ENCODE measurements around the gene EPHA5. TPM values are rescaled to one million over a fixed set of nuclear protein-coding genes. Genes with fewer than 3 reads are reported as not detected.

Gene EPHA5
- total and polyA plus RNA-seq, 9 of the 15 experiments (the other 6 are each of a cell fraction or from before 2014, with no cell fraction given) = 0.04 TPM; not detected in 8

DNA sequence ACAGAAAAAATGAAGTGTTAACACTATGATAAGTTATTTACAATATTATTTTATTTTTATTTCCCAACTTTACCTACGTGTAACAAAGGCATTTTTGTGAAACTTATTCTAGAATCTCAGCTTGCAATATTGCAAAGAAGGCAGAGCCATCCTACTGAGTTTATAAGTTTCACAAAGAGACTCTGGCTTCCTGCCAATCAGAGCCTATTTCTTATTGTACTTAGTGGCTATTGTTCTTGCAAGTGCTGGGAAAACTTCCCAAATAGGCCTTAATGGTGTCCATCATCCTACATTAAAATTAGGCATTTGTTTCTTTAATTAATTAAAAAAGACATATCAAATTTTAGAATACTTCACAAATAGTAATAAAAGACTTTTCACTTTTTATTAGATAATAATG, 233.2 kb downstream of the EPHA5 start:
- no peaks in the 10 kb centered on the region for H3K4me1 ChIP-seq (replicated peaks in 1 of 2; ENCODE audit: control insufficient read depth in 2 of 2, insufficient read depth in 2 of 2, low read length in 2 of 2)
- no peaks in the 10 kb centered on the region for H3K79me2 ChIP-seq (ENCODE audit: control insufficient read depth, insufficient read depth, low read length)
- DNase-seq (ENCODE audit: extremely low read depth in 1 of 4, low spot score in 3 of 4) (no peak), ATAC-seq (no peak), FAIRE-seq (no peak)
- no peaks in the 10 kb centered on the region for H3K27me3 ChIP-seq (ENCODE audit: control insufficient read depth in 2 of 2, insufficient read depth in 2 of 2, low read length in 2 of 2)
- ChIA-PET CTCF (ENCODE audit: low intra/inter-chr PET ratio) (no interaction called here), POLR2A (no interaction called here)
- no peaks in the 10 kb centered on the region for H3K36me3 ChIP-seq (ENCODE audit: control insufficient read depth, insufficient read depth, low read length)
- H3K9me3 ChIP-seq (replicated peaks; ENCODE audit: control insufficient read depth, insufficient read depth, low read depth, low read length) = no peaks in the 10 kb centered on the region
- no peak overlapping the region for H3K9ac ChIP-seq (ENCODE audit: insufficient read depth in 1 of 2, low read depth in 2 of 2, low read length in 2 of 2)
- intact Hi-C loops (cut with micrococcal nuclease) (no loop called here), in situ Hi-C loops (cut with MboI) (no loop called here)
- H3K27ac ChIP-seq (ENCODE audit: extremely low read depth, low read depth, low read length) = no peak overlapping the region
- 0% methylated on average over 1 of the region's 1 CpG for WGBS (ENCODE audit: insufficient coverage, low coverage, missing lambda C conversion rate)
- no peak overlapping the region for H3K4me3 ChIP-seq
- no peaks in the 10 kb centered on the region for H3K9me1 ChIP-seq (ENCODE audit: control insufficient read depth, insufficient read depth, low read length)
- H3K4me2 ChIP-seq (ENCODE audit: insufficient read depth, low read length) = no peak overlapping the region
- H4K20me1 ChIP-seq (replicated peaks; ENCODE audit: control insufficient read depth, insufficient read depth, low read length) = no peaks in the 10 kb centered on the region
- H2AFZ ChIP-seq (ENCODE audit: low read depth, low read length) = no peak overlapping the region
- no peak for TF ChIP-seq SIN3A (IDR thresholded peaks at IDR 0.05; ENCODE audit: borderline replicate concordance in 2 of 2, control insufficient read depth in 1 of 2, low read depth in 2 of 2, low read length in 2 of 2)
- no peak for TF ChIP-seq TCF7 (IDR thresholded peaks at IDR 0.05; ENCODE audit: borderline replicate concordance)
- no peak for TF ChIP-seq ZNF589 (CRISPR knock-in tag; IDR thresholded peaks at IDR 0.05; ENCODE audit: low read depth)
- TF ChIP-seq ZFP1 (CRISPR knock-in tag; IDR thresholded peaks at IDR 0.05) = no peak
- TF ChIP-seq, protein P1, sequence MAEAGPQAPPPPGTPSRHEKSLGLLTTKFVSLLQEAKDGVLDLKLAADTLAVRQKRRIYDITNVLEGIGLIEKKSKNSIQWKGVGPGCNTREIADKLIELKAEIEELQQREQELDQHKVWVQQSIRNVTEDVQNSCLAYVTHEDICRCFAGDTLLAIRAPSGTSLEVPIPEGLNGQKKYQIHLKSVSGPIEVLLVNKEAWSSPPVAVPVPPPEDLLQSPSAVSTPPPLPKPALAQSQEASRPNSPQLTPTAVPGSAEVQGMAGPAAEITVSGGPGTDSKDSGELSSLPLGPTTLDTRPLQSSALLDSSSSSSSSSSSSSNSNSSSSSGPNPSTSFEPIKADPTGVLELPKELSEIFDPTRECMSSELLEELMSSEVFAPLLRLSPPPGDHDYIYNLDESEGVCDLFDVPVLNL (CRISPR knock-in tag; IDR thresholded peaks at IDR 0.05; ENCODE audit: low read depth) = no peak
- no peak for TF ChIP-seq ZNF766 (CRISPR knock-in tag; conservative IDR thresholded peaks at IDR 0.05)
- no peak for TF ChIP-seq NR4A1 (CRISPR knock-in tag; IDR thresholded peaks at IDR 0.05)
- TF ChIP-seq NR4A1 (tag; IDR thresholded peaks at IDR 0.05) = no peak
- TF ChIP-seq ELF2 (CRISPR knock-in tag; IDR thresholded peaks at IDR 0.05) = no peak
- TF ChIP-seq, protein P2, sequence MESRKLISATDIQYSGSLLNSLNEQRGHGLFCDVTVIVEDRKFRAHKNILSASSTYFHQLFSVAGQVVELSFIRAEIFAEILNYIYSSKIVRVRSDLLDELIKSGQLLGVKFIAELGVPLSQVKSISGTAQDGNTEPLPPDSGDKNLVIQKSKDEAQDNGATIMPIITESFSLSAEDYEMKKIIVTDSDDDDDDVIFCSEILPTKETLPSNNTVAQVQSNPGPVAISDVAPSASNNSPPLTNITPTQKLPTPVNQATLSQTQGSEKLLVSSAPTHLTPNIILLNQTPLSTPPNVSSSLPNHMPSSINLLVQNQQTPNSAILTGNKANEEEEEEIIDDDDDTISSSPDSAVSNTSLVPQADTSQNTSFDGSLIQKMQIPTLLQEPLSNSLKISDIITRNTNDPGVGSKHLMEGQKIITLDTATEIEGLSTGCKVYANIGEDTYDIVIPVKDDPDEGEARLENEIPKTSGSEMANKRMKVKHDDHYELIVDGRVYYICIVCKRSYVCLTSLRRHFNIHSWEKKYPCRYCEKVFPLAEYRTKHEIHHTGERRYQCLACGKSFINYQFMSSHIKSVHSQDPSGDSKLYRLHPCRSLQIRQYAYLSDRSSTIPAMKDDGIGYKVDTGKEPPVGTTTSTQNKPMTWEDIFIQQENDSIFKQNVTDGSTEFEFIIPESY (CRISPR knock-in tag; IDR thresholded peaks at IDR 0.05) = no peak
- TF ChIP-seq, protein P3, sequence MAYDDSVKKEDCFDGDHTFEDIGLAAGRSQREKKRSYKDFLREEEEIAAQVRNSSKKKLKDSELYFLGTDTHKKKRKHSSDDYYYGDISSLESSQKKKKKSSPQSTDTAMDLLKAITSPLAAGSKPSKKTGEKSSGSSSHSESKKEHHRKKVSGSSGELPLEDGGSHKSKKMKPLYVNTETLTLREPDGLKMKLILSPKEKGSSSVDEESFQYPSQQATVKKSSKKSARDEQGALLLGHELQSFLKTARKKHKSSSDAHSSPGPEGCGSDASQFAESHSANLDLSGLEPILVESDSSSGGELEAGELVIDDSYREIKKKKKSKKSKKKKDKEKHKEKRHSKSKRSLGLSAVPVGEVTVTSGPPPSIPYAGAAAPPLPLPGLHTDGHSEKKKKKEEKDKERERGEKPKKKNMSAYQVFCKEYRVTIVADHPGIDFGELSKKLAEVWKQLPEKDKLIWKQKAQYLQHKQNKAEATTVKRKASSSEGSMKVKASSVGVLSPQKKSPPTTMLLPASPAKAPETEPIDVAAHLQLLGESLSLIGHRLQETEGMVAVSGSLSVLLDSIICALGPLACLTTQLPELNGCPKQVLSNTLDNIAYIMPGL (CRISPR knock-in tag; IDR thresholded peaks at IDR 0.05) = no peak
- BruUV-seq (replicated peaks) = no TSS peak

All from K562 (cell line).